NCI-H2171 (cell line): ENCODE measurements around the gene FOXS1.
"Not testable (repeated sequence)": the region's sequence is repeated elsewhere in the genome, so short reads cannot be mapped to it uniquely, and the experiment has no call there.

Source experiments
- DNase-seq: peaks from one replicate; lab custom pipeline; 2025; lab: John Stamatoyannopoulos, UW

Gene FOXS1

DNA sequence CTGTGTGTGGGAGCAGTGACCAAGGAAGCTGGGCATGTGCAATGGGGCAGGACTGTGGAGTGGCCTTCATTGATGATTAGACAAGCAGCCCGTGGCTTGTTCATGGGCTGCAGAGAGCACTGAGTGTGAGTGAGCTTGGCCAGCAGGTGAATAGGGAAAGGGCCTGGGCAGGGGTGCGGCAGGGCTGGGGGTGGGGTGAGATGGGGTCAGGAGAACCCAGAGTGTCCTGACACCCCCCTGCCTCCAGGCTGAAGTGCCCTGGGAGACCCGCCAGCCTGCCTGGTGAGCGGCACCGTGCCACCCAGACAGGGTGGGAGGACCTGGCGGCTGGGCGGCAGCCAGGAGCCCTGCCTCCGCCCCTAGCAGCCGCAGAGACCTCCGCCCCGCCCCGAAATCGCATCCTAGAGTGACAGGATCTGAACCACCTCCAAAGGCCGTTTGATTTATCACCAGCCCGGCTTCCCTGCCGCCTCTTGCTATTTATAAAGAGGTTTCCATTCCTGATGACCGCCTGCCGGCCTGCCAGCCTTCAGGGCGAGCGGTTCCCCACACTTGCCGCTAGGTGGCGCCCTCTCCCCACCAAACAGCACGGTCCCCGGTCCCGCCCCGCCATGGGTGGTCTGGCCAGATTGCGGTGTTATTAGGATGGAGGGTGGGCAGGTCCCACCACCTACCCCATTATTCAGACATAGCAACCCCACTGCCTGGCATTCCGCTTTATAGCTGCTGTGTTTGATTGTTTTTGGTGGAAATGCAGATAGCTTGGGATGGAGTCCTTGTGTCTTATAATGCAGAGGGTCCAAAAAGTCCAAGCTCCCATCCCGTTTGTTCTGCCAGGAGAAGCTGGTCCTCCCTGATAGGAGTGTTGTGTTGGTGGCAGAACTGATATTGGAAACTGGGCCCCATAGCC is 22.7 kb downstream of the FOXS1 start:
- peak; percentile 87 for DNase-seq

DNA sequence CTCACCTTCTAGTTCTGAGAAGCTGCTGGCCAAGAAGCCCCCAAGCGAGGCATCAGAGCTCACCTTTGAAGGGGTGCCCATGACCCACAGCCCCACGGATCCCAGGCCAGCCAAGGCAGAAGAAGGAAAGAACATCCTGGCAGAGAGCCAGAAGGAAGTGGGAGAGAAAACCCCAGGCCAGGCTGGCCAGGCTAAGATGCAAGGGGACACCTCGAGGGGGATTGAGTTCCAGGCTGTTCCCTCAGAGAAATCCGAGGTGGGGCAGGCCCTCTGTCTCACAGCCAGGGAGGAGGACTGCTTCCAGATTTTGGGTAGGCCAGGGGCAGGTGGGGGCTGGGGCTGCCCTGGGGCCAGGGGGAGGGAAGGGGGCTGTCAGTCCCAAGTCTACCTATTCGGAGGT is 24.0 kb downstream of the FOXS1 start:
- DNase-seq, result no peak

DNA sequence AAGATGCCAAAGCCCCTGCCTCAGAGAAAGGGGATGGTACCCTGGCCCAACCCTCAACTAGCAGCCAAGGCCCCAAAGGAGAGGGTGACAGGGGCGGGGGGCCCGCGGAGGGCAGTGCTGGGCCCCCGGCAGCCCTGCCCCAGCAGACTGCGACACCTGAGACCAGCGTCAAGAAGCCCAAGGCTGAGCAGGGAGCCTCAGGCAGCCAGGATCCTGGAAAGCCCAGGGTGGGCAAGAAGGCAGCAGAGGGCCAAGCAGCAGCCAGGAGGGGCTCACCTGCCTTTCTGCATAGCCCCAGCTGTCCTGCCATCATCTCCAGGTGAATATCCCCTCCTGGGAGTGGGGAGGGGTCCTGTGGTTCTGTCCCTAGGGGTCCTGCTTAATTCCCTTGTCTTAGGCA is 25.2 kb downstream of the FOXS1 start:
- no peak for DNase-seq

DNA sequence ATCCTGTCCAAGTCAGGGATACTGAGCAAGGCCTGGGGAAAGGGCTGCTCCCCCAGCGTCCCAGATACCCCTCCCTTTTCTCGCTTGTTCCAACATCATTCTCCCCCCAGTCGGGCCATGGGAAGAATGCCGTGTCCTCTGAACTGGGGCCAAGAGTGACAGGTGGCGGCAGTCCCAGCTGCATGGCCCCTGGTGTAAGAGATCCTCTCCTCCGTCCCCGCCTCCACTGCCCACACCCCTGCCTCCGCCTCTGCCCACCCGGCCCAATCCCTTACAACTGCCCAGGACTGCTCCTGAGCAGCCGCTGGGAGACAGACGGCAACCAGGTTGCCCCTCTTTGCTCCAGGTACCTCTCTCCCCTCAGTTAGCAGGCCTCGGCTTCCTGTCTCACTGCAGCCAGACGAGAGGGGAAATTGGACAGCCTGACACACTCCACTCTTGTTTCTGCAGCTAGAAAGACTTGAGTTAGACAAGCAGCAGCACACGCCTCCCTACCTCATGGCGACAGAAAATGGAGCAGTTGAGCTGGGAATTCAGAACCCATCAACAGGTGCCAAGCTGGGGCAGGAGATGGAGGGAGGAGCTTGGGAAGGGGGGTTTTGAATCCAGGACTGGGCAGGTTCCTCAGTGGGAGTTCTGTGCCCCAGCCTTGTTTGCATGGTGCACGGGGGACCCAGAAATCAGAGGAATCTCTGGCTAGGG is 26.2 kb downstream of the FOXS1 start, which contains the start of gene MYLK2:
Gene MYLK2, plus strand, starts transcription at position 274 of the 702 bp plus-strand sequence. Its CDS starts 225 bp downstream, at position 499.
- no peak for DNase-seq

DNA sequence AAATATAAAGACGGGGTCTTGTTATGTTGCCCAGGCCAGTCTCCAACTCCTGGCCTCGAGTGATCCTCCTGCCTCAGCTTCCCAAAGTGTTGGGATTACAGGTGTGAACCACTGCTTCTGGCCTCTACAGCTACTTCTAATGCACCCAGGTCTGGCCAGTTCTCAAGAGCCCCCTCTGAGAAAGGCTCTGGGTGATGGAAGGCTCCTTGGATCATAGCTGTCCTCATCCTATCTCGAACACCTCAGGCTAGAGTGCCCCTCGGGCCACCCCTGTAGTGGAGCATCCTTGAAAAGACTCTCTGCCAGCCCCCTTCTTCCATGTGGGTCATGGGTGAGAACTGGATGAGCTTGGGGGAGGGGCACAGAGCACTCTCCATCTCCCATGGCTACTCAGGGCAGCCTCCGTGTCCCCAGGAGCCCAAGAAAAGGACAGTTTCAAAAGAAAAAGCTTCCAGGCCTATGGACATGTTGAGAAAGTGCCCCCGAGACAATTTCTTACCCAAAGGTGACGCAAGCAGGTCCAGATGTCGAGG is 27.0 kb downstream of the FOXS1 start:
- no peak for DNase-seq

DNA sequence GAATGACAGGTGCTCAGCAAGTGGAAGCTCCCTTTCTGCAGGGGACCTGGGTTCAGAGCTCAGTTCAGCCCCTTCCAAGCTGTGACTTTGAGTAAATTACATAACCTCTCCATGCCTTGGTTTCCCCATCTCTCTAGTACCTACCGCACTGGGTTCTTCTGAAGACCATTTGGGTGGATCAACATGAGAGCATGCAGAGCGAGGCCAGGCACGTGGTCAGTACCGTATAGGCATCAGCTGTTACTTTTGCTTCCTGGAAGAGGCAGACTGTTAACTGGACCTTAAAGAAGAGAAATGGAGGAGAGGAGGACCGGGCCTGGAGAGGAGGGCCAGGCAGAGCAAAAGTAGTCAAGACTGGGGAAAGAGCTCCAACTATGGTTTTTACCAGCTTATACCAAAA is 27.9 kb downstream of the FOXS1 start:
- no peak for DNase-seq

DNA sequence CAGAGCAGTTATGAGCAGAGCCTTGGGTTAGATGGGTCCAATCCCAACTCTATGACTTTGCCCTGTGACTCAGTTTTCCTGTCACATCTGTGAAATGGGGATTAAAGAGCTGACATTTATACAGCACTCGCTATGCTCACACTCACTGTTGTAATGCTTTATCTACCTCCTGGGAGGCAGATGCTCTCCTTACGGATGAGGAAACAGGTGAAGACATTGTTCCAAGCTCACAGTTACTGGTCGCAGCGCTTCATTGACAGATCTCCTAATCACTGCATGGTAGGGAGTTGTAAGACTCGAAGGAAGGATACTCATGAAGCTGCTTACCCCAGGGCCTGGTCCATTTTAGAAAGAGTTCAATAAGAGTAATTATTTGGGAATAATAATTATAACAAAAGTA is 29.2 kb downstream of the FOXS1 start:
- peak; percentile 42 for DNase-seq

DNA sequence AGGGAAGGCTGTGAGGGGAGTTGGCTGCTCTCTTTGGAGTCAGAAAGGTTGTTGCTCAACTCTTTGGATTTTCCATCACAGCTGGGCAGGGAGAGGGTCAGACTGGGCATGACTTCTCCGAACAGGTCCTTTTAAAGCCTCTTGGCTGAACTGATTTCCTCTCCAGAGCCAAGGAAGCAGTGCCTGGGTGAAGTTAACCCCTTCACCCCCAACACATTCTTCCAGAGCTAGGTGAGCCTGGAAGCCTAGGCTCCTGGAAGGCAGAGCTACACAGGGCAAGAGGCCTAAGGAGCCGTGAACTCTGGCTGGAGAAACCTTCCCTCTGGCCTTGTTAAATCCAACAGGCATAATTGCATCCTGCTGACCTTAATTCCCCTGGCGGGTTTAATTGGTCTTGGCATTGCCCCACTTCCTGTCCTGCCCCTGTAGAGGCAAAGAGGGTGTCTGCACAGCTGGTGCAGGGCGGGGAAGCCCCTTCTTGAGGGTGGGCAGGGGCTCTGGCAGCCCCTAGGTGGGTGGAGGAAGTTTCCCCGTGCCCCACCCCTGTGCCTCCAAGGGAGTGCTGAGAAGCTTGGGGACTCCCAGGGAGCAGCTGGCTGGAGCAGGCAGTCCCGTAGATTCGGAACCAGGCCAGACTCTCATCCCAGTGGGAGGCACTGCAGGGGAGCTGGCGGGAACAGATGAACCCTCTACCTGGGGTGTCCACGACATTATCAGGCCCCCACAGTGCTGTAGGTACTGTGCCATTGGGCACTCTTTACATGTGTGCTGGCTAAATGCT is 29.8 kb downstream of the FOXS1 start:
- no peak for DNase-seq

DNA sequence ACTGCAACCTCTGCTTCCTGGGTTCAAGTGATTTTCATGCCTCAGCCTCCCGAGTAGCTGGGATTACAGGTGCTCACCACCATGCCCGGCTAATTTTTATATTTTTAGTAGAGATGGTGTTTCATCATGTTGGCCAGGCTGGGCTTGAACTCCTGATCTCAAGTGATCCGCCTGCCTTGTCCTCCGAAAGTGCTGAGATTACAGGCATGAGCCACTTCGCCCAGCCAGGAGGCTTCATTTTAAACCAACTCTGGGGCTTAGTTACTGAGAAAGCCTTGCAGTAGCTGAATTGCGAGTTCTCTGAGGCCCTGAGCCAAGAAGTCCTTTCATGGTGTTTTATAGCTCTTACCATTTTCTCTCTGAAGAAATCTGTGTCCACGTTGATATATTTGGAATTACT is 31.3 kb downstream of the FOXS1 start:
- not testable (repeated sequence) for DNase-seq

DNA sequence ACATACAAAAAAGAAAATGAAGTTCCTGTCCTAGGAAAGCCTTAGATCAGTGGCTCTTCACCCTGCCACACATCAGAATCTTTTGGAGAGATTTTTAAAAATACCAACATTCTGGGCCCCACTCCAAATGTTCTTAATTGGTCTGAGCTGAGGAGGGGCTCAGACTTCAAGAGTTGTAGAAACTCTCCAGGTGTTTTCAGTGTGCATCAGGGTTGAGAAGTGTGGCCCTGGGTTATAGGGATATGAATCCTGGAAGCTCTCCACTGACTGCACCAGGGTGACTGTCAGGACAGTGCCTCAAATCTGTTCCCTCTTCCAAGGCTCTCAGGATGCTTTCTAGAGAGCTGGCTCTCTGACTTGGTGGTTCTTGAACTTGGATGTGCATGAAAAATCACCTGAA is 31.8 kb downstream of the FOXS1 start:
- no peak for DNase-seq

DNA sequence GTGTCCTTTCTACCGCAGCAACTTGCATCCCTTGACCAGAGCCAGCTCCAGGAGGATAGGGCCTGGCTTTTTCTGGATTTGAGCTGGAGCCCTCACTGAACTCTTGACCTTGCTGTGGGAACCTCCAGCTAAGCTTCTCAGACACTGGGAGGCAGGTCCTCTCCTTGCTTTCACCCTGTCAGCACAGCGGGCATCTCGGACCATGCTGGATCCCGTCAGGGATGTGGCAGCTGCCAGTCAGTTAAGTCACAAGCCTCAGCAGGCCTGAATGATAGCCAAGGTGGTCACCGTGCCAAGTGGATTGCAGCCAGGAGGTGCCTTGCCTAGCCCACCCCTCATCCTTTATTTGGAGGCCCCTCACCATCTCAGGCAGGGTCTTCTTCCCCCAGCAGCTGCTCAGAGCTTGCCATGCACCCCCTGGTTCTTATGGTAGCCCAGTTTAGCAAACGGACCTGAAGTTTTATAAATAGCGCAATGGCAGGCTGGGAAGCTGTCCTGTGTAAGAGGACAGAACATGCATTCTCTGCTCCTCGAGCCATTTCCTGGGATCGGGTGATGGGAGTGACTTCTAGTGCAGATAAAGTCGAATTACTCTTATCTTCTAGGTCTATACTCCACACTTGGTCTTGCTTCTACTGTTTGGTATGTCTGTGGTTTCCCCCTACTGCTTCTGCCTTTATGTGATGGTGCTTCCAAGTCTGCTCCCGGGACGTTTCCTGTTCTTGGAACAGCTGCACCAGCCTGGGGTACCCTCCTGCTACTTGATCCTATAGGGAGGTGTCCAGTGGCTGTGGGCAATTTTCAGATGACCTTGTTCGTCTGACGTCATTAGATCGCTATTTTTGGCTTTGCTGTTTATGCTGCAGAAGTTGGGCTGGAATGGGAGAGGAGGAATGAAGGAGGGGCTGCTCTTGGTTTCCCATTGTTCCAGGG is 33.3 kb downstream of the FOXS1 start:
- no peak for DNase-seq

DNA sequence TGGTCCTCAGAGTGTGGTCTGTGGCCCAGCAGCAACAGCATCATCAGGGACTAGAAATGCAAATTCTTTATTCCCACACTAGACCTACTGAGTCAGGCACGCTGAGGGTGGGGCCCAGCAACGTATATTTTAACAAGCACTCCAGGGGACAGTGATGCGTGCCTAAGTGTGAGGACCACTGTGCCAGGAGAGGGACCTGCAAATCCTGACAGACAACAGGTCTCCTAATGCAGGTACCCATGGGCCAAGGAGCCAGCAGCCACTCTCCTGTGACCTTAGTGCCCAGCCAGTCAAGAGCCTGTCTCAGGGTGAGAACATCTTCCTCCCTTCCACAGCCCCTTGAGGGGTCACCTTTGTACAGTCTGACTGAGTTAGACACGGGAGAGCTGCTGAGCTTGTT is 34.2 kb downstream of the FOXS1 start:
- DNase-seq, result no peak

DNA sequence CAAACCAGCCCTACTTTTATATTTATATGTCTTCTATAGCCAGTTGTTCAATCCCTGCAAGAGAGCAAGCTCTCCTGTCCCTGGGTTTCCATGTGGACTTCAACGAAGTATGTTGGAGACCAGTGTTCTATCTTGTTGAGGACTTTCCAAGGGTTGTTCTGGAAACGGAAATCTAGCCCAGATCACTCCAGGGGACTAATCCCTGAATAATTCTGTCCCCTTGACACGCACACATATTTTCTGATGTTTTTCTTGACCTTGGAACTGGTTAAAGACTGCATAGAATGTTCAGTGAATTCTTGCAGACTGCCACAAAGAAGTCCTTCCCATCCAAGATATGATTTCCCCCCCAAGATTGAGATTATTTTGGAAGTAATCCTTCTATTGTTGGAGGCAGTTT is 35.7 kb downstream of the FOXS1 start:
- DNase-seq, result no peak

DNA sequence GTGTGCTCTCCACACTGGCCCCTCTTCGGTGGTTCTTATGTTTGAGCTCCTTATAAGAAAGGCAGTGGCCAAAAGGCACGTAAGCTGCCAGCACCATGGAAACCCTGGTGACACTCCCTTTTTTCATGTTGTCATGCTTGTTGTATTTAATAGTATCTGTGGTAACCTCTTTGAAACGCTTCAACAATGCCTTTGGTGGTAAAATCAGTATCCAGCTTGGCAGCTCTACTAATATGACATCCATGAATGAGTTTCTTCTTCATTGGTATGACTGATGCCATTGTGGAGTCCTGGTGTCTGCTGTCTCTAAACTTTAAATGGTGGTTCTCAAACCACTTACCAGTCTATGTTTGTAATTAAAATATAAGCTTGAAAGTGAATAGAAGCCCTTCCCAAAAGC is 36.9 kb downstream of the FOXS1 start:
- DNase-seq, result no peak

DNA sequence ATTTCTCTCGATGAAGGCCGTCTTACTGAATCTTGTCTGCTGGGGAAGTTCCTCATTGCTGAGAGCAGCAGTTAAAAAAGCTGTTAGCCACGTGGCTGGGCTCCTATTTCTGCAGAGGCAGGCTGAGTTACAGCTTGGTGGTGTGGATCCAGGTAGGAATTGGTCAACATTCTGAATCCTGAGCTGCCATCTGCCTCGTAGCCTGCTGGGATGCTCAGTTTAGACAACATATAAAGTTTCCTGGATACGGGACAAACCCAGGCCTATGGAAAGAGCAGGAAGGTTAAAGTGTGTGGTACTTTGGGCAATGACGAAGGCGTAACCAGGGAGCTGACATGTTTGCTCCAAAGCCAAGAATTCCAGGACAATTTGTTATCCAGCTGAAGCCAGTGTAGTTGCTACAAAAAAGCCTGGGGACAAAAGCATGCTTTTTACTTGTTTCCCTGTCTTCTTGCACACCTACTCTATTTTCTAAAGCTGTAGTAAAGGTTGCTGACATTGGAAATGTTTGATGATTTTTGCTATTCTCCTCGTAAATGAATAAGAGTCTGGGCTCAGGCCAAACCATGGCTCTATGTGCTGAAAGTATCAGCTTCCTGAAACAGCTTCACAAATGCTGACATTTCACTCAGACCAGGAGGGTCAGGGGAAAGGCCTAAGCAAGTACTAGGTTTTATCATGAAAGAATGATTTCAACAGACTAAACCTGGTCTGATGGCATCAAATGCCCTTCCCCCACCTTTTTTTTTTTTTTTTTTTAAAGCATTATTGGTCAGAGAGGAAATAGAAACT is 38.6 kb downstream of the FOXS1 start:
- DNase-seq, result no peak

DNA sequence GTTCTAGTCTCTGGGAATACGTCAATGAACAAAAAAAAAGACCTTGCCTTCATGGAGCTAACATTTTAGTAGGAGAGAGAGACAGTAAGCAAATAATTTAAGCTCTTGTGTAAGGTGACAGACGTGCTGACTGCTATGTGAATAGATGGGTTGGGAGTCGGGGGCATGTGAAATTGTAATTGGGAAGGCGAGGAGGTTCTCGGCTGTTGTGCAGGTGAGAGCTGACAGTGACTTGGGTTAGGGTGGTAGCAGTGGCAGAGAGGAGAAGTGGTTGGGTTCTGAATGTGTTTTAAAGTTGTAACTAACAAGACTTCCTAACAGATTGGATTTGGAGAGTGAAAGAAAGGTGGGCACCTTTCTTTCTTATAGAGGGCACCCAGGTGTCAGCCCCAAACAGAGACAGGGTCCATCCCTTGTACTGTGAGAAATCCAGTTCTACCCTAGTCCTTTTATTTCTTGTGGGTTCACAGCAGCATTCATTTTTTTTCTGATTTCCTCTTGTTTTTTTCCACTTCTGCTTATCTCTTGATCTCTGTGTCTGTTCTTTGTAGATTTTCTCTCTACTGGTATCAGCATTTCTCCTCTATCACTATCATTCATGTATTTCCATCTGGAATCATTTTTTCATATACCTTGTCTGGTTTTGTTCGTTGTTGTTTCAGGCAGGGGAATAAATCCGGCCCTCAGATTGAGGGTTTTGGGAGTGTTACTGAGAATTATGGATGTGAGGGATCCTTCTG is 41.7 kb downstream of the FOXS1 start:
- DNase-seq, result no peak

DNA sequence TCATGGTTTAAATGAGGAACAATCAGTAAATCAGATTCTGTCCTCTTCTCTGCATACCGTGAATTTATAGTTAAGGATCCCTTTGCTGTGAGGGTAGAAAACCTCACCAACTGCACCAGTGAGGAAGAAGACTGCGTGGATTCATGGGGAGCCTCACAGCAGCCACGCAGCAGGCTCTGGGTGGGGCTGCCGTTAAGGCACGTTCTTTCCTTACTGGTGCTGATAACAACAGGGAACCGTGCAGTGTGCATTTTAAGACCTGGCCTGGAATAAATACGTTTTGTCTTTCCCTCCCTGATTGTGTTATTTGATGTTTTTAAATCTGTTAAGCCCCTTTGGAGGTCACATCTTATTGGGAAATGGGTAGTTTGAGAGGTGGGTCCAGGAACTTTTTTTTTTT is 43.9 kb downstream of the FOXS1 start:
- DNase-seq, result no peak

DNA sequence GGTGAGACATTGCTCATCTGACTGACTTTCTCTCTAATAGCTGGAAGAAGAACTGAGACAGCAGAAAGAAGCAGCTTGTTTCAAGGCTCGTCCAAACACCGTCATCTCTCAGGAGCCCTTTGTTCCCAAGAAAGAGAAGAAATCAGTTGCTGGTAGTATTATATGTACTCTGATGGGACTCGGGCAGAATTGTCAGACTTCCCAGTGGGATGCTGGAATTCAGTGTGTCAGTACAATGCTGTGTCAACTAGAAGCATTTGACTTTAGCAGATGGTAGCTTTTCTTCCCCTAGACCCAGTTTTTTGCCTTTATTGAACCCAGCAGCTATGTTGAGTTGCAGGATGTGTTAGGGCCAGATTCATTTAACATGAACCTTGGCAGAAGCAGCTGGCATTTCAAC is 48.0 kb downstream of the FOXS1 start:
- no peak for DNase-seq
